Upper lobe of right lung (tissue), 1 donor: Measurements from ENCODE around the gene CILP2. TPM values are rescaled to one million over a fixed set of nuclear protein-coding genes. Genes with fewer than 3 reads are reported as not detected.

ENCODE experiments used
- ATAC-seq: fragments of 200-7000 bp; cut with Tn5 transposase; one replicate; pipeline ENCODE4 v1.9.1; 2020; ENCODE audit warnings: mild to moderate bottlenecking, moderate library complexity
- DNase-seq: peaks from one replicate; pipeline ENCODE4 v3.0.0-alpha.2; 2020
- H3K27ac ChIP-seq: fragments of 200-600 bp; one replicate; pipeline ENCODE4 v1.8.0; 2022
- H3K27me3 ChIP-seq: fragments of 200-600 bp; one replicate; pipeline ENCODE4 v1.8.0; 2022; ENCODE audit warnings: mild to moderate bottlenecking
- H3K36me3 ChIP-seq: fragments of 200-600 bp; one replicate; pipeline ENCODE4 v1.8.0; 2022
- H3K4me1 ChIP-seq: fragments of 200-600 bp; one replicate; pipeline ENCODE4 v1.8.0; 2022
- H3K4me3 ChIP-seq: fragments of 200-600 bp; one replicate; pipeline ENCODE4 v1.8.0; 2022; ENCODE audit warnings: mild to moderate bottlenecking
- H3K9me3 ChIP-seq: fragments of 200-600 bp; one replicate; pipeline ENCODE4 v1.8.0; 2022
- CTCF ChIP-seq: fragments of 200-600 bp; IDR thresholded peaks from one replicate; pipeline ENCODE4 v1.8.0; 2022; ENCODE audit warnings: antibody characterized with exemption
- intact Hi-C: fragments of 100-400 bp; cut with DNase I; formaldehyde crosslinking; loops from one replicate; pipeline ENCODE4 v1.11.0; 2022
- total RNA-seq: library from RNA; stranded (reverse); fragmentation: NEBNext Ultra II Directional; extraction: Animal tissue kit (Norgen Biotek cat#: 25700); gene quantifications from one replicate; pipeline ENCODE4 v1.2.1, GENCODE V29; 2021
- donor health status: DM: no; HTN: yes; CAD: no; lungs with severe emphysema.

Gene CILP2
- total RNA-seq, 1 donor from 2014 or later, result 0.41 TPM

GRCh38 chr19:19584356-19584755 is 46.3 kb downstream of the CILP2 start:
- TF ChIP-seq CTCF, result no peak
- no peak overlapping the region for H3K27ac ChIP-seq

GRCh38 chr19:19587771-19588170 is 49.7 kb downstream of the CILP2 start:
- no peak overlapping the region for H3K27ac ChIP-seq
- no peak for ATAC-seq
- intact Hi-C loops, result no loop called here
- H3K9me3 ChIP-seq, result no peaks in the 10 kb centered on the region
- H3K4me3 ChIP-seq, result no peak overlapping the region
- no peaks in the 10 kb centered on the region for H3K36me3 ChIP-seq
- no peak for TF ChIP-seq CTCF
- DNase-seq, result no peak
- H3K4me1 ChIP-seq, result peaks cover 15% of the 10 kb centered on the region
- no peaks in the 10 kb centered on the region for H3K27me3 ChIP-seq

More at GRCh38 chr19:19584356-19584755, 46.3 kb downstream of the CILP2 start:
- H3K9me3 ChIP-seq, result no peaks in the 10 kb centered on the region
- intact Hi-C loops, result no loop called here
- DNase-seq (no peak), ATAC-seq (no peak)
- no peaks in the 10 kb centered on the region for H3K36me3 ChIP-seq
- no peaks in the 10 kb centered on the region for H3K27me3 ChIP-seq
- no peak overlapping the region for H3K4me3 ChIP-seq
- no peaks in the 10 kb centered on the region for H3K4me1 ChIP-seq

GRCh38 chr19:19588546-19588945 is 50.5 kb downstream of the CILP2 start:
- DNase-seq (no peak), ATAC-seq (no peak)
- Histone ChIP-seq H3K4me3 (no peak overlapping the region), H3K4me1 (peaks cover 15% of the 10 kb centered on the region), H3K36me3 (no peaks in the 10 kb centered on the region), H3K27ac (no peak overlapping the region), H3K27me3 (no peaks in the 10 kb centered on the region), H3K9me3 (no peaks in the 10 kb centered on the region)
- intact Hi-C loops, result no loop called here
- no peak for TF ChIP-seq CTCF

GRCh38 chr19:19591133-19591825 is 53.2 kb downstream of the CILP2 start:
- intact Hi-C loops, result no loop called here
- no peak for TF ChIP-seq CTCF
- Histone ChIP-seq H3K27me3 (no peaks in the 10 kb centered on the region), H3K9me3 (no peaks in the 10 kb centered on the region), H3K27ac (peak overlapping the region; percentile 59), H3K4me3 (no peak overlapping the region), H3K4me1 (peaks cover 34% of the 10 kb centered on the region), H3K36me3 (no peaks in the 10 kb centered on the region)
- no peak for DNase-seq
- ATAC-seq, result peak; percentile 73

GRCh38 chr19:19592690-19593089 is 54.6 kb downstream of the CILP2 start:
- no peak overlapping the region for H3K4me3 ChIP-seq
- intact Hi-C loops, result no loop called here

More at GRCh38 chr19:19592690-19593089, 54.6 kb downstream of the CILP2 start:
- H3K9me3 ChIP-seq, result no peaks in the 10 kb centered on the region
- H3K4me1 ChIP-seq, result peaks cover 36% of the 10 kb centered on the region
- H3K27ac ChIP-seq, result no peak overlapping the region
- DNase-seq (no peak), ATAC-seq (no peak)
- H3K36me3 ChIP-seq, result no peaks in the 10 kb centered on the region
- TF ChIP-seq CTCF, result no peak
- no peaks in the 10 kb centered on the region for H3K27me3 ChIP-seq
